ENCODE data around the gene B4GALT3.

B4GALT3 gene

GRCh38 chr1:161187311-161187710 lies 10.0 kb upstream of the B4GALT3 start:
- no peaks in the 10 kb centered on the region for H3K27me3 ChIP-seq (ENCODE audit: insufficient read depth, poor library complexity, severe bottlenecking)
- no peak overlapping the region; the same call in 1 of the 2 replicates for H3K27ac ChIP-seq (replicated peaks)
- no peak overlapping the region for H3K4me3 ChIP-seq (replicated peaks; ENCODE audit: insufficient read depth, low read length)
- TF ChIP-seq GABPA (IDR thresholded peaks at IDR 0.05; ENCODE audit: low read depth) (no peak), POLR2AphosphoS5 (IDR thresholded peaks at IDR 0.05; ENCODE audit: low read depth) (no peak), CTCF (IDR thresholded peaks at IDR 0.05; ENCODE audit: insufficient read depth, low read length) (no peak), SPI1 (IDR thresholded peaks at IDR 0.05; ENCODE audit: borderline replicate concordance, low read depth) (no peak), REST (IDR thresholded peaks at IDR 0.05; ENCODE audit: insufficient replicate concordance, low read depth) (no peak)
- no peak for DNase-seq (ENCODE audit: low read depth in 1 of 2, low spot score in 1 of 2)

GRCh38 chr1:161185732-161186311 lies 8.5 kb upstream of the B4GALT3 start:
- H3K27me3 ChIP-seq (ENCODE audit: insufficient read depth, poor library complexity, severe bottlenecking) = no peaks in the 10 kb centered on the region
- peak overlapping the region; percentile 73 for H3K27ac ChIP-seq (replicated peaks)
- DNase-seq (ENCODE audit: low read depth in 1 of 2, low spot score in 1 of 2) = peak; percentile 38 to 60
- no peak overlapping the region for H3K4me3 ChIP-seq (replicated peaks; ENCODE audit: insufficient read depth, low read length)
- TF ChIP-seq POLR2AphosphoS5 (IDR thresholded peaks at IDR 0.05; ENCODE audit: low read depth) (peak; percentile 26; the same call in 1 of the 2 replicates), REST (IDR thresholded peaks at IDR 0.05; ENCODE audit: insufficient replicate concordance, low read depth) (no peak), GABPA (IDR thresholded peaks at IDR 0.05; ENCODE audit: low read depth) (no peak), CTCF (IDR thresholded peaks at IDR 0.05; ENCODE audit: insufficient read depth, low read length) (no peak), SPI1 (IDR thresholded peaks at IDR 0.05; ENCODE audit: borderline replicate concordance, low read depth) (peak; percentile 99)

GRCh38 chr1:161185282-161185682 lies 8.0 kb upstream of the B4GALT3 start:
- no peak overlapping the region for H3K4me3 ChIP-seq (replicated peaks; ENCODE audit: insufficient read depth, low read length)
- DNase-seq (ENCODE audit: low read depth in 1 of 2, low spot score in 1 of 2) = peak; percentile 85 to 95
- no peaks in the 10 kb centered on the region for H3K27me3 ChIP-seq (ENCODE audit: insufficient read depth, poor library complexity, severe bottlenecking)
- TF ChIP-seq REST (IDR thresholded peaks at IDR 0.05; ENCODE audit: insufficient replicate concordance, low read depth) = no peak
- TF ChIP-seq POLR2AphosphoS5 (IDR thresholded peaks at IDR 0.05; ENCODE audit: low read depth) = peak; percentile 66
- no peak for TF ChIP-seq CTCF (IDR thresholded peaks at IDR 0.05; ENCODE audit: insufficient read depth, low read length)
- TF ChIP-seq SPI1 (IDR thresholded peaks at IDR 0.05; ENCODE audit: borderline replicate concordance, low read depth) = peak; percentile 34; the same call in 1 of the 2 replicates
- H3K27ac ChIP-seq (replicated peaks) = peak overlapping the region; percentile 73

Data from HL-60 (cell line).